AG10803 (cell line): ENCODE results near the gene PSMD5.

Source experiments
- DNase-seq: peaks from one replicate; pipeline ENCODE4 v3.0.0; 2010; ENCODE audit warnings: low read depth
- H3K4me3 ChIP-seq: 2 replicates; pipeline ENCODE4 v1.5.1; 2011; ENCODE audit warnings: mild to moderate bottlenecking, low read length, control low read depth
- TF ChIP-seq, protein P1 (sequence below): conservative IDR thresholded peaks from 2 replicates; pipeline ENCODE4 v1.5.1; 2011; ENCODE audit warnings: mild to moderate bottlenecking, low read length, control low read depth, inconsistent platforms

Gene PSMD5

DNA sequence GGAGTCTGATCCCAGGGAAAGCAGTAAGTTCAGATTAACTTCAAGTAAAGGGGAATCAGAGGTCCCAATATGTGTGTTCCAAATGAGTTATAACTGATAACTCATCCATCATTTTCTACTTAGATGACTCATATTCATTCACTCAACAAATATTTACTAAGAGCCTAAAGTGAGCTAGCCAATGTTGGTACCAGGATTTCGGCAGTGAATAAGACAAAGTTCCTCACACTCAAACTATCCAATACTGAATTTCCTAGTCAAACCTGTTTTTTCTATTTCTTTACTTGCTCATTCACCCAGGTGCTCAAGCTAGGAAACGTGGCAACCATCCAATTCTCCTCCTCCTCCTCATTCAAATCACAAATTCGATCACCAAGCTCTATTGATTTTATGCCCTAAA lies 75.3 kb downstream of the PSMD5 start:
- DNase-seq = no peak
- TF ChIP-seq, protein P1, sequence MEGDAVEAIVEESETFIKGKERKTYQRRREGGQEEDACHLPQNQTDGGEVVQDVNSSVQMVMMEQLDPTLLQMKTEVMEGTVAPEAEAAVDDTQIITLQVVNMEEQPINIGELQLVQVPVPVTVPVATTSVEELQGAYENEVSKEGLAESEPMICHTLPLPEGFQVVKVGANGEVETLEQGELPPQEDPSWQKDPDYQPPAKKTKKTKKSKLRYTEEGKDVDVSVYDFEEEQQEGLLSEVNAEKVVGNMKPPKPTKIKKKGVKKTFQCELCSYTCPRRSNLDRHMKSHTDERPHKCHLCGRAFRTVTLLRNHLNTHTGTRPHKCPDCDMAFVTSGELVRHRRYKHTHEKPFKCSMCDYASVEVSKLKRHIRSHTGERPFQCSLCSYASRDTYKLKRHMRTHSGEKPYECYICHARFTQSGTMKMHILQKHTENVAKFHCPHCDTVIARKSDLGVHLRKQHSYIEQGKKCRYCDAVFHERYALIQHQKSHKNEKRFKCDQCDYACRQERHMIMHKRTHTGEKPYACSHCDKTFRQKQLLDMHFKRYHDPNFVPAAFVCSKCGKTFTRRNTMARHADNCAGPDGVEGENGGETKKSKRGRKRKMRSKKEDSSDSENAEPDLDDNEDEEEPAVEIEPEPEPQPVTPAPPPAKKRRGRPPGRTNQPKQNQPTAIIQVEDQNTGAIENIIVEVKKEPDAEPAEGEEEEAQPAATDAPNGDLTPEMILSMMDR = no peak
- no peak overlapping the region for H3K4me3 ChIP-seq
